Measurements from ENCODE around the gene MGRN1.

The MGRN1 gene

DNA sequence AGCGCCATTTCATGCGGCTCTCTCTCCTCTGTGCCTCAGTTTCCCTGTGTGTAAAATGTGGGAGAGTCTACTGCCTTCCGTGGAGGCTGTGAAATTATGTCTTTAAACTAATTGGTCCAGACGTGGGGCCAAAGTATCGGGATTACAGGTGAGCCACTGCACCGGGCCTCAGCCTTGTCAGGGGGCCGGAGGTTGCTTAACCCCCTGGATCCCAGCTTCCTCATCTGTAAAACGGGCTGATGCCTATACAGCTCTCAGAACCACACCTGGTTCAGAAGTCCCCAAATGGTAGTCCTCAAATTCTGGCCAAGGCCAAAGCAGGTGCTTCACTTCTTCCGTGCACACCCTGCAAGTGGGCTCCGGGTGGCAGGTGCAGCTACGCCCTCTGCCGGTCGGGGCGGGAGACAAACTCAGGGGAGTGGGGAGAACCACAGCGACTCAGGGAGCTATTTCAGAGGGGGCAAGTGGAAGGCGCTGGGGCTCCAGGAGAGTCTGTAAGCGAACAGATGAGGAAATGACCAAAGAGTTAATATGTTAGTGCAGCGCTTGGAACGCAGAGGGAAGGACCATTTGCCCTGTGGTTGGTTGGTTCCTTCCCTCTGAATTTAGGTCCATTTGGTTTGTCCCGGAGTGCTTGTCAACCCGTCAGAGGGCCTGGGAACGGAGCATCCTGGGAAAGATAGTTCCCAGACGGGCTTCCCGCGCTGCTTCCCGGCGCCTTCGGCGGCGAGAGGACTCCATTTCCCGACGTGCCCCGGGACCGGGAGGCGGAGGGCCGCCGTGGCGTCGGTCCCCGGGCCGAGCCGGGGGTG lies at the start of gene MGRN1:
Gene MGRN1 (plus strand): TSS at position 812 of the 812 bp plus-strand sequence. CDS start 135 bp downstream, outside the sequence.
- TF ChIP-seq, protein P1, sequence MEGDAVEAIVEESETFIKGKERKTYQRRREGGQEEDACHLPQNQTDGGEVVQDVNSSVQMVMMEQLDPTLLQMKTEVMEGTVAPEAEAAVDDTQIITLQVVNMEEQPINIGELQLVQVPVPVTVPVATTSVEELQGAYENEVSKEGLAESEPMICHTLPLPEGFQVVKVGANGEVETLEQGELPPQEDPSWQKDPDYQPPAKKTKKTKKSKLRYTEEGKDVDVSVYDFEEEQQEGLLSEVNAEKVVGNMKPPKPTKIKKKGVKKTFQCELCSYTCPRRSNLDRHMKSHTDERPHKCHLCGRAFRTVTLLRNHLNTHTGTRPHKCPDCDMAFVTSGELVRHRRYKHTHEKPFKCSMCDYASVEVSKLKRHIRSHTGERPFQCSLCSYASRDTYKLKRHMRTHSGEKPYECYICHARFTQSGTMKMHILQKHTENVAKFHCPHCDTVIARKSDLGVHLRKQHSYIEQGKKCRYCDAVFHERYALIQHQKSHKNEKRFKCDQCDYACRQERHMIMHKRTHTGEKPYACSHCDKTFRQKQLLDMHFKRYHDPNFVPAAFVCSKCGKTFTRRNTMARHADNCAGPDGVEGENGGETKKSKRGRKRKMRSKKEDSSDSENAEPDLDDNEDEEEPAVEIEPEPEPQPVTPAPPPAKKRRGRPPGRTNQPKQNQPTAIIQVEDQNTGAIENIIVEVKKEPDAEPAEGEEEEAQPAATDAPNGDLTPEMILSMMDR (IDR thresholded peaks at IDR 0.05; ENCODE audit: low read depth, low read length, missing control alignments), result peak; percentile 98
- peak within 1 kb of the TSS; percentile 92 for H3K4me3 ChIP-seq (replicated peaks; ENCODE audit: low read depth, low read length)
- peak; percentile 95 for DNase-seq (ENCODE audit: extremely low read depth, low read depth)

DNA sequence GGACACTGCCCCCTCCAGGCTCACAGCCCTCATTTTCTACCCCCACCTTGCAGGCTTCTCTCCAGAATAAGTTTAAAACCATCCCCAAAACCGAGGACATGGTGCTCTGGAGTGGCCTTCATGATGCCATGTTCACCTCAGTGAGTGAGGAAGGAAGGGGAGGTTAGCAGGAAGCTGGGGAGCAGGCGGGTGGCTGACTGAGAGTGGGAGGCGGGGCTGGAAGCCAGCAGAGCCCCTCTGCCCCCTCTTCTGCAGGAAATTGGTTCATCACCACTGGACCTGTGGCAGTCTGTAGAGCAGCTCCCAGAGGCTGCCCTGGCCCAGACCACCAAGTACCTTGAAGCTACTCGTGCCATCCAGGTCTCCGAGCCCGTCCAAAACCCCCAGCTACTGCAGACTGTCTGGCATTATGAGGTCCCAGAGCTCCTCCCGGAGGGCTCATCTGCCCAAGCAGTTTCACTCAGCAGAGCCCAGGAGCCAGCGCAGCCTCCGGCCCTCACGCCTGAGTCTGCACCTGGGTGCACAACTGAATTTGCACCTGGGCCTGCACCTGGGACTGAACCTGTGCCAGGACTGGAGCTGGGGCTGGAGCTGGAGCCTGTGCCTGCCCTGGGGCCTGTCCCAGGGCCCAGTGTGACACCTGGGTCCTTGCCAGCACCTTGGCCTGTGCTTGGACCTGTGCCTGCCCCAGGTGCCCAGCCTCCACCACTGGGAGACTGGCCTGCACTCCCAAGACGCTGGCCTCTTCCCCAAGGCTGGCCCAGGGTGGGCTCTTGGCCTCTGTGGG lies 49.5 kb upstream of the MGRN1 start:
- no peak overlapping the region for H3K4me3 ChIP-seq (replicated peaks; ENCODE audit: low read depth, low read length)
- TF ChIP-seq, protein P1 (IDR thresholded peaks at IDR 0.05; ENCODE audit: low read depth, low read length, missing control alignments), result no peak
- no peak for DNase-seq (ENCODE audit: extremely low read depth, low read depth)

DNA sequence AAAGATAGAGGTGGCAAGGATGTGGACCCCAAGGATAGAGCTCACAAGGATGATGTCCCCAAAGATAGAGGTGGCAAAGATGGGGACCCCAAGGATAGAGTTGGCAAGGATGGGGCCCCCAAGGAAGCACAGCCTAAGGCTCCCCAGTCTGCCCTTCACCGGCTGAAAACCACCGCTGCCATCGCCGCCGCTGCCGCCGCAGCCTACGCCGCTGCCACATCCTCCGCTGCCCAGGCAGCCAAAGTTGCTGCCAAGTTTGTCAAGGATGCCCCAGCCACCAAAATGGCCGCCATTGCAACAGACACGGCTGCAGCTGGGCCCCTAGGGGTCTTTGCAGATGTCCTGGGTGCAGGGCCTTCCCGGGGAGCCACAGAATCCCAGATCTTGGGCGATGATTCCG lies 48.6 kb upstream of the MGRN1 start:
- TF ChIP-seq, protein P1 (IDR thresholded peaks at IDR 0.05; ENCODE audit: low read depth, low read length, missing control alignments), result no peak
- DNase-seq (ENCODE audit: extremely low read depth, low read depth), result no peak

DNA sequence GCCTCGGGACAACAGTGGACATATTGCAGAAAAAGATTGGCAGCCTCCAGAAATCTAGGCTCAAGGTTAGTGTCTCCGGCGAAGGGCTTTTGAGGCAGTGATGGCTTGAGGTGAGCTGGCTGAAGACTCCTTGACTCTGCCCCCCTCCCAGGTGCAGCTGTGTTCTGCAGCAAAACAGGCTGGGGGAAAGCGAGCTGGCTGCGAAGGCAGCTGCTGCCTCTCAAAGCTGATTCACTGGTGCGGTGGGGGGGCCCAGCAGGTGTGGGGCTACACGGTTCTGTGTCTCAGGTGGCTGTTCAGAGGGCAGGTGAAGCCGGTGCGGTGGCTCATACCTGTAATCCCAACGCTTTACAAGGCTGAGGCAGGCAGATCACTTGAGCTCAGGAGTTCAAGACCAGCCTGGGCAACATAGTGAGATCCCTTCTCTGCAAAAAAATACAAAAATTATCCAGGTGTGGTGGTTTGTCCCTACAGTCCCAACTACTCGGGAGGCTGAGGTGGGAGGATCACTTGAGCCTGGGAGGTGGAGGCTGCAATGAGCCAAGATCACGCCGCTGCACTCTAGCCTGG lies 45.6 kb upstream of the MGRN1 start:
- TF ChIP-seq, protein P1 (IDR thresholded peaks at IDR 0.05; ENCODE audit: low read depth, low read length, missing control alignments), result no peak
- no peak for DNase-seq (ENCODE audit: extremely low read depth, low read depth)

More for the DNA sequence above, 48.6 kb upstream of the MGRN1 start:
- H3K4me3 ChIP-seq (replicated peaks; ENCODE audit: low read depth, low read length), result no peak overlapping the region

DNA sequence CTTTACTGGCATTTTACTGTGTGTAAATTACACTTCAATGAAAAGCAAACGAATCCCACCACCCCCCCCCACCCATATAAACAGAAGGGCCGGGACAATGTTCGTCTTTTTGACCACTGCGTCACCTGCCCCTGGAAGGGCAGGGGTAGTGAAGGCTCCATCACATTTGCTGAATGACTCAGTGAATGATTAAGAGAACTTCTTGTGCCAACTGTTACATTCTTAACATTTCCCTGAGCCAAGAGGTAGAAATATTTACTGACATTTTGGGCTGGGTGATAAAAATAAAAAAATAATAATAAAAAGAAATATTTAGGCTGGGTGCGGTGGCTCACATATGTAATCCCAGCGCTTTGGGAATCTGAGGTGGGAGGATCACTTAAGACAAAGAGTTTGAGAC lies 44.4 kb upstream of the MGRN1 start:
- TF ChIP-seq, protein P1 (IDR thresholded peaks at IDR 0.05; ENCODE audit: low read depth, low read length, missing control alignments), result no peak
- no peak overlapping the region for H3K4me3 ChIP-seq (replicated peaks; ENCODE audit: low read depth, low read length)
- DNase-seq (ENCODE audit: extremely low read depth, low read depth), result no peak

More for the DNA sequence above, 45.6 kb upstream of the MGRN1 start:
- H3K4me3 ChIP-seq (replicated peaks; ENCODE audit: low read depth, low read length), result no peak overlapping the region

DNA sequence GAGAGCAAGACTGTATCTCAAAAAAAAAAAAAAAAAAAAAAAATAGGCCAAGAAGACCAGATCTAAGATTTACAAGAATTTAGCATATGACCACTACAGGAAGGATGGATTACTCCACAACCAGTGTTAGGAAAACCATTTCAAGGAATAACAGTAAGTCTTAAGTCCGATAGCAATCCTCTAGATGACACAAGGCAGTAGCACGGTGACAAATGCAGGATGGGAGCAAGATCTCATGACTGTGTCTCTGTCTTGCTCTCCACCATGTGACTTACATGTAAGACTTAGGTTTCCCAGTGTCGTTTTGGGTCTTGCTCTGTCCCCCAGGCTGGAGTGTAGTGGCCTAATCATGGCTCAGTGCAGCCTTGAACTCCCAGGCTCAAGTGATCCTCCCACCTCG lies 40.7 kb upstream of the MGRN1 start:
- TF ChIP-seq, protein P1 (IDR thresholded peaks at IDR 0.05; ENCODE audit: low read depth, low read length, missing control alignments), result no peak
- DNase-seq (ENCODE audit: extremely low read depth, low read depth), result no peak
- H3K4me3 ChIP-seq (replicated peaks; ENCODE audit: low read depth, low read length), result no peak overlapping the region

All from HFF-Myc (cell line).